NCI-H2227 treated with DMSO at 0.1 percent for 48 hours (cell line): ENCODE measurements around the gene CRYGB.

Source experiments
- DNase-seq: peaks from one replicate; lab custom pipeline; 2025; lab: John Stamatoyannopoulos, UW

Gene CRYGB, protein sequence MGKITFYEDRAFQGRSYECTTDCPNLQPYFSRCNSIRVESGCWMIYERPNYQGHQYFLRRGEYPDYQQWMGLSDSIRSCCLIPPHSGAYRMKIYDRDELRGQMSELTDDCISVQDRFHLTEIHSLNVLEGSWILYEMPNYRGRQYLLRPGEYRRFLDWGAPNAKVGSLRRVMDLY

GRCh38 chr2:208146006-208146405 lies at the start of gene CRYGB:
TSS of gene CRYGB (minus strand) at chr2:208146158. CDS start at chr2:208146120, 38 bp downstream.
- no peak for DNase-seq

DNA sequence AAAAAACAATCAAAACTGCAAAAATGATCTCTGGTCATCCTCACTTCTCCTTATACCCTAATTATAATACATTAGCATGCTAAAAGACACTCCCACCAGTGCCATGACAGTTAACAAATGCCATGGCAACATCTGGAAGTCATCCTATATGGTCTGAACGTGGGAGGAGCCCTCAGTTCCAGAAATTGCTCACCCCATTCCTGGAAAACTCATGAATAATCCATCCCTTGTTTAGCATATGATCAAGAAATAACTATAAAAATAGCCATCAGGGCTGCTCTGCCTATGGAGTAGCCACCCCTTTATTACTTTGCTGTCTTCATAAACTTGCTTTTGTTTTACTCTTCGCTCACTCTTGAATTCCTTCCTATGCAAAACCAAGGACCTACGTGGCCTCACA lies 49.6 kb upstream of the CRYGB start:
- no peak for DNase-seq

DNA sequence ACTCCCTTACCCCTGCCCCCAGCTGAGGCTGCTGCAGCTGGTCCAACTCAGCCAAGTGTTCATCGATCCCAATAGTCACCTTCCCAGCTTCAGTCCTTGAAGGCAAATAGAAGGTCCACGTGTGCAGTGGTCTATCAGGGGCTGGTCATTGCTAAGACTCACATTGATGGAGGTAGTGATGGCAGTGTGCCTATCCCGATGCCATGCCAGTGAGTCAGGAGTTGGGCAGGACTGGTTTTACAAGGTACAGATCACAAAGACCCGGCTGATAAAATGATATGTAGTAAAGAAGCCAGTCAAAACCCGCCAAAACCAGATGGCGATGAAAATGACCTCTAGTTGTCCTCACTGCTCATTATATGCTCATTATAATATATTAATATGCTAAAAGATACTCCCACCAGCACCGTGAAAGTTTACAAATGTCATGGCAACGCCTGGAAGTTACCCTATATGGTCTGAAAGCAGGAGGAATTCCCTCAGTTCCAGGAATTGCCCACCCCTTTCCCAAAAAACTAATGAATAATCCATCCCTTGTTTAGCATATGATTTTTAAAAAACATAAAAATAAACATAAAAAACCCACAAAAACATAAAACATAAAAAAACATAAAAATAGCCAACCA lies 46.8 kb upstream of the CRYGB start:
- no peak for DNase-seq

DNA sequence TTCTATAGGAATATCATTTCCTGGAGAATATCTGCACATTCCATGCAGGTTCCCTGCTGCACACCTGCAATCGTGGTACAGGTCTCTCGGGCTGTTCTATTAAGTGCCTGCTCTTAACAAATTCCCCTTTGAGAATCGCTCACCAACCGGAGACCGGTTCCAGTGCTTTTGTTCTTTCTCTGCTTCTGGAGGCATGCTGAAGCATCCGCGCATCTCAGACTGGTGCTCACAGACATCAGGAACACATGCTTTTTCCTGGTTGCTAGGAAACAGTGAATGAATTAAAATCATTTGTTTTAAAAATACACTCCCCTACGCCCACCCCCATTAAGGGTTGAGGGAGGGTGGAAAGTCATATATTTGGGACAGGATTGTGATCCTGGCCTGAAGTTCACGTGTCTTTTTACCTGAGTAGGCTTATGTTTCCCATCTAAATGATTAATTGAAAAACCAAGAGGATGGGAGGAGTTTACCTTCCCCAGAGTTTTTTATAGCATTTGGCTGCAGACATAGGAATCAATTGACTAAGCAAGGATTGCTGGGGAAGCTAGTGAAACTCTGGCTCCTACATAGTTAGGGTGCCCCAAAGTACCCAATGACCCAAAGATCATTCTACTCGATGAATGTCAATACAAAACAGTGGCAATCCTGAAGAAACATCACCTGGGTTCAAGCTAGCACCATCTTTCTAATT lies 44.0 kb upstream of the CRYGB start, which contains the start of gene C2orf80:
TSS of gene C2orf80 (minus strand) at position 221 of the 694 bp plus-strand sequence. CDS start 3,044 bp downstream, outside the sequence.
- peak; percentile 85 for DNase-seq

DNA sequence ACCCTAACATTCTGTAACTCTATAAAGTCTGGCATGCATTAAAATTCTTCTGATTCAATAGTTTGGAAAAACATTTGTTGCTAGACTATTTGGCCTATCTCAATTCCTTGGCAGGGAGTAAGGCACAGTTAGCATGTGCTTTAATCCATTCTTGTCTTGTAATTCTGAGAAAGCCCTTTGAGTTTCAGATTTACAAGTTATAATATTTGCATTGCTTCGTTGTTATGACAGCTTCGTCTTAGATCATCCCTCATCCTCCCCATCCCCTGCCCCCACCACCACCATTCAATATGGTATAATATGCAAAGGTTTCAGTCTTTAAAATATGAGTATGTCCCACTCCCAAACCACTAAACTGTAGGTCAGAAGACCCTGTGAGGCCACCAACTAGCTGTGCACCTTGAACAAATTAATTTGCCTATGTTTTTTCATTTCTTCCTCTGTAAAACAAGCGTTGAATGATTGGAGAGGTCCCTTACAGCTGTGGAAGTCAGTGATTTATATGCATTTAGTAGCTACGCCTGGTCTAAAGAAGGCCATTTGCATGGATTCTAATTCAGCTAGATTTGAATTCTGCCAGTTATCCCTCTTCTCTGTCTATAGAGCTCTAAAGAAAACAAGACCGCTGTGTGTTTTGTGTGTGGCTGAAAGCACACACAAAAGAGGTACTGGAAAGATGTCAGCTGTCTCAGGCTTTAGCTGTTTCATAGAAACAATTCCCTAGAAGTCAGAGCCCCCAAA lies 43.3 kb upstream of the CRYGB start:
- DNase-seq = no peak

- no peak for DNase-seq
Observed at GRCh38 chr2:208186893-208187292, 40.9 kb upstream of the CRYGB start.

DNA sequence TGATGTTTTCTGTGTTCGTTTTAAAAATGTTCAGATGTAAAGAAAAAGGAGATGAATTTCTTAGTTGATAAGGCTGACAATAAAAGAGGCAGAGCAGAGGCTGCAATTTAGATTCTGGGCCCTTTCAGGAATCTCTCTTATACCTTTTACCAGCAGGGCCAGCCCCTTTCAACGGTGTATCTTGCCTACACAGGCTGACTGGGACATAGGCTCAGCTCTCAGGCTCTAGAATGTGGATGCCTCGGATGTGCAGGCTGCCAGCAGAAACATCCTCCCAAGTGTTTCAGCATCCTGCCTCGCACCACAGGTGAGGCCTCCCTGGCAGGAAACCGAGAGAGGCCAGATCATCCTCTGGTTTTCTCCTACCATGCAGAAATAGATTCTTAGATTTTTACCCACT lies 40.5 kb upstream of the CRYGB start:
- DNase-seq = no peak

- DNase-seq = no peak
Observed at GRCh38 chr2:208183972-208184705, 38.2 kb upstream of the CRYGB start.

GRCh38 chr2:208183526-208183925 lies 37.6 kb upstream of the CRYGB start:
- no peak for DNase-seq

GRCh38 chr2:208182835-208183234 lies 36.9 kb upstream of the CRYGB start:
- no peak for DNase-seq

DNA sequence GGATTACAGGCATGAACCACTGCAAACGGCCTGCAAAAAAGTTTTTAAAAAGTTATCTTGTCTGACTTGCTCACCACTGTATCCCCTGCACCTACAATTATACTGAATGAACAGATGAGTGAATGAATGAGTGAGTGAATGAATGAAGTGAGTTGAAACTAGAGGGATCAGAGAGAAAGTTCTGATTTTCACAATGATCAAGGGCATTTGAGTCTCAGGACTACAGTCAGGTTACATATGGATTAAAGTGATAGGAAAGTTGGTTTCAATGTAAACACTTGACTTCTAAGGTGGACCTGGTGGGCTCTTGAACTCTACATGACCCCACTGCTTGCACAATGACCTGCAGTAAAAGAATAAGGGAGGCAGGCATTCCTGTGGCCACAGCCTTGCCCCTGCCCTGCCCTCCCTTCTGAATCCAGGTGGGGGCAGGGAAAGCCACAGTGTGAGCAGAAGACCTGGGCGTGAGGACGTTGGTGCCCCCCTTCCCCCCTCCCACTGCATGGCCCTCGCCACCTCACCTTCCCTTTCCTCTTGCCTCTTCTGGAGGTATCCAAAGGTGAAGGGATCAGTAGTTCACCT lies 33.2 kb upstream of the CRYGB start:
- DNase-seq = no peak

DNA sequence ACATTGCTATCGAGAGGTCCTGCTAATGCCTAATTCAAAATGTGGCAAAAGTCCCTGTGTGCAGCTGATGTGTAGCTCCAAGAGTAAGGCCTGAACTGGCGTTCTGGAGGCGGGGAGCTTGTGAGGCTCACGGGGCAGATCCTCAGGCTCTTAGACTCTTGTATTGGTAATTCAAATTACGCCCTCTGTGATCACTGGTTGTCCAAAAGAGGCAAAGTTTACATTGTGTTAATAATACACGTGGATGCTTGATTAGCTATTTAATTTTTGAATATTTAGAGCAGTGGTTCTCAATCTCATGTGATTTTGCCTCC lies 29.8 kb upstream of the CRYGB start:
- DNase-seq = no peak

GRCh38 chr2:208175069-208175839 lies 29.3 kb upstream of the CRYGB start:
- DNase-seq = peak; percentile 95

GRCh38 chr2:208174144-208174543 lies 28.2 kb upstream of the CRYGB start:
- DNase-seq = no peak

GRCh38 chr2:208172125-208172524 lies 26.2 kb upstream of the CRYGB start:
- DNase-seq = no peak

- no peak for DNase-seq
Observed at GRCh38 chr2:208164951-208165755, 19.2 kb upstream of the CRYGB start.

- no peak for DNase-seq
Observed at GRCh38 chr2:208163489-208163888, 17.5 kb upstream of the CRYGB start, which contains the start of gene CRYGA. TSS of gene CRYGA (minus strand) at chr2:208163589. CDS start at chr2:208163556, 33 bp downstream.

GRCh38 chr2:208156439-208156838 lies 10.5 kb upstream of the CRYGB start:
- DNase-seq = no peak

DNA sequence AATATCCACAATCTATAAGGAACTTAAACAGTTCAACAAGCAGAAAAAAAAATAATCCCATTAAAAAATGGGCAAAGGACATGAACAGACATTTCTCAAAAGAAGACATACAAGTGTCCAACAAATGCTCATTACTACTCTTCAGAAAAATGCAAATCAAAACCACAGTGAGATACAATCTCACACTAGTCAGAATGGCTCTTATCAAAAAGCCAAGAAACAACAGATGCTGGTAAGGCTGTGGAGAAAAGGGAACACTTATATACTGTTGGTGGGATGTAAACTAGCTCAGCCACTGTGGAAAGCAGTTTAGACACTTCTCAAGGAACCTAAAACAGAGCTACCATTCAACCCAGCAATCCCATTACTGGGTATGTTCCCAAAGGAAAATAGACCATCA lies 7.2 kb upstream of the CRYGB start:
- DNase-seq = no peak

DNA sequence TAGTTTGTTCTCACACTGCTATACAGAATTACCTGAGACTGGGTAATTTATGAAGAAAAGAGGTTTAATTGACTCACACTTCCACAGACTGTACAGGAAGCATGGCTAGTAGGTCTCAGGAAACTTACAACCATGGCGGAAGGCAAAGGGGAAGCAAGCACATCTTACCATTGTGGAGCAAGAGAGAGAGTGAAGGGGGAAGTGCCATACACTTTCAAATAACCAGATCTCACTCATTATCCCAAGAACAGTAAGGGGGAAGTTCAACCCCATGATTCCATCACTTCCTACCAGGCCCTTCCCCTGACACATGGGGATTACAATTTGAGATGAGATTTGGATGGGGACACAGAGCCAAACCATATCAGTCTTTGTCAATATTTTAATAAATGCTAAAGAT lies 5.0 kb upstream of the CRYGB start:
- DNase-seq = no peak
